Upper lobe of left lung (tissue), 6 donors: ENCODE data around the gene TMEM131L. TPM values are rescaled to one million over a fixed set of nuclear protein-coding genes. Genes with fewer than 3 reads are reported as not detected.

Experiments used
- ATAC-seq, 2 donors: fragments of 200-7000 bp; cut with Tn5 transposase; one replicate each; pipeline ENCODE4 v1.9.1; 2022; ENCODE audit warnings: mild to moderate bottlenecking in 2 of 2, moderate library complexity in 2 of 2; ENCODE audit not compliant: low FRiP score in 2 of 2
- DNase-seq, 2 donors: peaks; one replicate each; pipeline ENCODE4 v3.0.0-alpha.2; 2019 to 2020
- H3K27ac ChIP-seq, 4 donors: fragments of 200-600 bp; sonication (generic); one replicate each; pipeline ENCODE4 v1.5.1; 2016 to 2019
- H3K27me3 ChIP-seq, 4 donors: fragments of 200-600 bp; sonication (generic); one replicate each; pipeline ENCODE4 v1.5.1; 2017 to 2019
- H3K36me3 ChIP-seq, 4 donors: fragments of 200-600 bp; sonication (generic); one replicate each; pipeline ENCODE4 v1.5.1; 2016 to 2019
- H3K4me1 ChIP-seq, 4 donors: fragments of 200-600 bp; sonication (generic); one replicate each; pipeline ENCODE4 v1.5.1; 2018 to 2019
- H3K4me3 ChIP-seq, 4 donors: fragments of 200-600 bp; sonication (generic); one replicate each; pipeline ENCODE4 v1.5.1; 2017 to 2019; ENCODE audit warnings: mild to moderate bottlenecking in 2 of 4, moderate library complexity in 1 of 4
- H3K9me3 ChIP-seq, 4 donors: fragments of 200-600 bp; sonication (generic); one replicate each; pipeline ENCODE4 v1.5.1; 2018 to 2019
- EP300 ChIP-seq, 4 donors: sonication (generic); formaldehyde crosslinking; IDR thresholded peaks; one replicate each; pipeline ENCODE4 v1.5.1; 2017; ENCODE audit warnings: antibody characterized with exemption in 4 of 4, control low read depth in 2 of 4
- POLR2A ChIP-seq, 4 donors: fragments of 450-650 bp; IDR thresholded peaks; one replicate each; pipeline ENCODE4 v1.5.1; 2016 to 2017; ENCODE audit warnings: antibody characterized with exemption in 4 of 4, mild to moderate bottlenecking in 2 of 4
- POLR2AphosphoS5 ChIP-seq, 2 donors: sonication (generic); formaldehyde crosslinking; IDR thresholded peaks; one replicate each; pipeline ENCODE4 v1.5.1; 2017; ENCODE audit warnings: antibody characterized with exemption in 2 of 2
- WGBS, 2 donors: methylation state at CpG; one replicate each; pipeline ENCODE4 v1.1.5; 2017 to 2018; 5-methylcytosine and 5-hydroxymethylcytosine counted together
- total RNA-seq, 6 donors: library from RNA; depleted of rRNA in 4 of 6; stranded (reverse); fragments of >200 nt in 4 of 6; gene quantifications; one replicate each; pipeline versions ENCODE4 v1.1.0 to v1.2.1, GENCODE V29; 2016 to 2021
- TF ChIP-seq, protein P1 (sequence below), 6 experiments: fragments of 450-650 bp in 4 of 6; fragments of 200-600 bp in 2 of 6; sonication (generic) in 2 of 6; IDR thresholded peaks; one replicate each; pipeline ENCODE4 v1.5.1; 2016 to 2019; ENCODE audit warnings: antibody characterized with exemption in 6 of 6
- donor health status: DM: no; HTN: no; CAD: no; lungs with moderate emphysema.
- donor health status: DM: no; HTN: yes; CAD: no; lungs with severe emphysema.

The TMEM131L gene
- total RNA-seq, 6 donors from 2014 or later: 12.3 to 28.8 (median 19.5) TPM

DNA sequence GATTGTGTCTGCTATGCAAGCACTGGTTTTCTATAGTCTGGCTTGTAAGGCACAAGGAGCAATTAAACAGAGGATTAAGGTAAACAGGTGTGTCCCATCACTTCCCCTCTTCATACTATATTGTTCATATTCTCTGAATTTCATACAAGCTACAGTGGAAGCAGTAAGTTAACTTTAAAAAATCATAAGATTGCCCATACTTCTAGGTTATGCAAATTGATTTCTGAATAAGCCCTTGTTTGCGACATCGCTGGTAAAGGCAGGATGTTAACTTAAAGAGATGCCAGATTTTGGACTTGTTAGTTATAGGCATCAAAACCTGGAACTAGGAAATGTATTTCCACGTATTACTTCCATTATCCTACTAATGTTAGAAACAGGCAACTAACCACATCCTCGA is 1.0 kb upstream of the TMEM131L start:
- Histone ChIP-seq H3K4me1 (peaks cover 22 to 35% (median 31%) of the 10 kb centered on the region in 4 donors), H3K27ac (peak overlapping the region in 2 of 4 donors; percentile 1 to 90), H3K36me3 (no peaks in the 10 kb centered on the region), H3K9me3 (no peaks in the 10 kb centered on the region), H3K27me3 (no peaks in the 10 kb centered on the region), H3K4me3 (peak overlapping the region in 3 of 4 donors; percentile 77 to 92 (median 79))
- TF ChIP-seq, protein P1, sequence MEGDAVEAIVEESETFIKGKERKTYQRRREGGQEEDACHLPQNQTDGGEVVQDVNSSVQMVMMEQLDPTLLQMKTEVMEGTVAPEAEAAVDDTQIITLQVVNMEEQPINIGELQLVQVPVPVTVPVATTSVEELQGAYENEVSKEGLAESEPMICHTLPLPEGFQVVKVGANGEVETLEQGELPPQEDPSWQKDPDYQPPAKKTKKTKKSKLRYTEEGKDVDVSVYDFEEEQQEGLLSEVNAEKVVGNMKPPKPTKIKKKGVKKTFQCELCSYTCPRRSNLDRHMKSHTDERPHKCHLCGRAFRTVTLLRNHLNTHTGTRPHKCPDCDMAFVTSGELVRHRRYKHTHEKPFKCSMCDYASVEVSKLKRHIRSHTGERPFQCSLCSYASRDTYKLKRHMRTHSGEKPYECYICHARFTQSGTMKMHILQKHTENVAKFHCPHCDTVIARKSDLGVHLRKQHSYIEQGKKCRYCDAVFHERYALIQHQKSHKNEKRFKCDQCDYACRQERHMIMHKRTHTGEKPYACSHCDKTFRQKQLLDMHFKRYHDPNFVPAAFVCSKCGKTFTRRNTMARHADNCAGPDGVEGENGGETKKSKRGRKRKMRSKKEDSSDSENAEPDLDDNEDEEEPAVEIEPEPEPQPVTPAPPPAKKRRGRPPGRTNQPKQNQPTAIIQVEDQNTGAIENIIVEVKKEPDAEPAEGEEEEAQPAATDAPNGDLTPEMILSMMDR (IDR thresholded peaks at IDR 0.05): no peak
- TF ChIP-seq EP300 (IDR thresholded peaks at IDR 0.05) (no peak), POLR2A (IDR thresholded peaks at IDR 0.05) (no peak), POLR2AphosphoS5 (IDR thresholded peaks at IDR 0.05) (no peak)
- DNase-seq (no peak), ATAC-seq (no peak)
- 37 to 38% methylated on average over 4 of the region's 4 CpGs for WGBS, 2 donors

DNA sequence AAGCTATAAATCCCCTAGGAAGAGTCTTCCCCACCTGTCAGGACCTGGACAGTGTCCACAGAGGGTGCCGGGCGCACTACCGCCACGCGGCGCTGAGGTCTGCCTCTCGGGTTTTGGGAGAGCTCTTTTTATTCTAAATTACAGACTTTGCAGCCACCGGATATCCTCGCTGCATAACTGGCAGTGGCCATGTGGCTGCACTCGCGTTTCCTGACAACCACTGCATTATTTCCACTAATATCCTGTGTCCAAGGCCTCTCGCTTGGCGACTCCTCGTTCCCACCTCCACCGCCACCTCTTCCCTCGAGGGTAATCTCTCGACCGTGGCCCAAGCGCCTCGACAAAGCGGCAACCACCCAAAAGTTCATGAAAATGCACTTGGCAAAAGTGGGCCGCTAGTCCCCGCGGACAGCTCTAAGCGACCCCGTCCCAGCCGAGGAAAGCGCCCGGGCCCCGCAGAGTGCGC is 512 bp upstream of the TMEM131L start:
- WGBS, 2 donors: 1 to 3% methylated on average over 21 to 31 of the region's 31 CpGs
- H3K9me3 ChIP-seq: no peaks in the 10 kb centered on the region
- H3K36me3 ChIP-seq: no peaks in the 10 kb centered on the region
- peak overlapping the region; percentile 1 to 90 (median 62) for H3K27ac ChIP-seq
- ATAC-seq (peak; percentile 52 to 59), DNase-seq (peak; percentile 45 to 89)
- no peaks in the 10 kb centered on the region for H3K27me3 ChIP-seq
- TF ChIP-seq, protein P1 (IDR thresholded peaks at IDR 0.05): peak in 5 of 6 experiments; percentile 6 to 26 (median 17)
- TF ChIP-seq POLR2A (IDR thresholded peaks at IDR 0.05): no peak
- TF ChIP-seq EP300 (IDR thresholded peaks at IDR 0.05): no peak
- no peak for TF ChIP-seq POLR2AphosphoS5 (IDR thresholded peaks at IDR 0.05)
- H3K4me3 ChIP-seq: peak overlapping the region; percentile 16 to 92 (median 78)
- peaks cover 22 to 35% (median 32%) of the 10 kb centered on the region in 4 donors for H3K4me1 ChIP-seq

DNA sequence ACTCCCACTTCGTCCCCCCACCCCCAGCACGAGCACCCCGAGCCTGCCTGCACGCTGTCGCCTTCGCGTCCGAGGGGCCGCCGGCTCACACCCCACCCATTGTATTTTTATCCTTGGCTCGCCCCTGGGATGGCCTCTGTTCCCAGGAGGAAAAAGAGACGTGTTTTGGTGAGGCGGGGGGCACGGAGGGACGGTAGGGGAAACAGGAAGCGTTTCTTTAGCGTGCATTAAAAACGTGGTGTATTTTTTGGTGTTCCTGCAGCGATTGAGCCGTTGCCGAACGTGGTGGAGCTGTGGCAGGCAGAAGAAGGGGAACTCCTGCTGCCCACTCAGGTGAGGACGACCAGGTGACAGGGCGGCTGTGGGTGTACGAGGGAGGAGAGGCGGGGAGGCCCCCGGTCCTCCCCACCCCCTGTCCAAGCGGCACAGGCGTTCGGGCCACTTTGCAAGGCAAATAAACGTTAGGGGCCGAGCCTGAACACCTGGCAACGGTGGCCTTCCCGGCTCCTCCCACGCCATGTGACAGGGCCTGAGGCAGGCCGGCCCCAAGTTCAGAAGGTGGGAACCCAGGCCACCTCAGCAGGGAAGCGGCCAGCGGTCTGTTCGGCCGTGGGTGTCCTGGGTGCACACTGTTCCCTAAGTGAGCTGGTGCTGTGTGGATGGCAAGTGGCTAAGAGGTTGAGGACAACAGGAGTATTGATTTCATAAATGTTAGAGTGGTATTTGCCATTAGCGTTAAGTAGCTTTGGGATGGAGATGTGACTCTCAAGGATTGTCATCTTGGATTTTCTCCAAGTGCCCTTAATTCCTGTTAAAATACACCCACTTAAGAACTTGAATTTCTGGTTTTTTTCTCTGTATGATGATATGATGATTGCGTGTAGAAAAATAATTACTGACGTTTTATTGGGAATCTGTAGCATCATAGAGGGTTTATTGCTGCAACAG is 1.1 kb downstream of the TMEM131L start:
- no peaks in the 10 kb centered on the region for H3K36me3 ChIP-seq
- H3K9me3 ChIP-seq: no peaks in the 10 kb centered on the region
- TF ChIP-seq, protein P1 (IDR thresholded peaks at IDR 0.05): no peak
- TF ChIP-seq EP300 (IDR thresholded peaks at IDR 0.05) (peak in 1 of 4 donors; percentile 14), POLR2AphosphoS5 (IDR thresholded peaks at IDR 0.05) (peak in 1 of 2 donors; percentile 56), POLR2A (IDR thresholded peaks at IDR 0.05) (peak in 1 of 4 donors; percentile 49)
- peak overlapping the region; percentile 82 to 90 (median 84) for H3K27ac ChIP-seq
- H3K4me3 ChIP-seq: peak overlapping the region; percentile 76 to 92 (median 78)
- H3K27me3 ChIP-seq: no peaks in the 10 kb centered on the region
- peaks cover 27 to 43% (median 36%) of the 10 kb centered on the region in 4 donors for H3K4me1 ChIP-seq
- peak; percentile 32 to 90 for ATAC-seq
- peak; percentile 88 to 93 for DNase-seq
- WGBS, 2 donors: 1 to 2% methylated on average over 28 to 41 of the region's 43 CpGs

DNA sequence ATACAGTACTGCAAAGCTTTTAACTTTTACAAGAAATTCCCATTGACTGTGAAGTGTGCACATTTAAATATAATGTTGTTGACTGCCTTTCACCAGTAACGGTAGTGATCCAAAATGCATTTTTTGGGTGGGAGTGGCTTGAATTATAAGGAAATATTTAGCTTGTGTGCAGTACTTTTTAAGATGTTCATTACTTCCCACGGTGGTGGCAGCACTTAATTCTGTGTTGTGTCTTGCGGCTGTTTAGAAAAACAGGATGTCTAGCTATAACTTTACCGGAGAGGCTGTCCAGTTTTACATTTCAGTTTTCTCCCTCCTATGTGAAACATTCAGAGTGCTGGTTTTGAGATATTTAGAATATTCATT is 1.7 kb downstream of the TMEM131L start:
- peak overlapping the region; percentile 43 to 90 (median 70) for H3K27ac ChIP-seq
- H3K4me3 ChIP-seq: peak overlapping the region in 3 of 4 donors; percentile 77 to 92 (median 79)
- H3K36me3 ChIP-seq: no peaks in the 10 kb centered on the region
- WGBS, 2 donors: 6 to 12% methylated on average over 4 of the region's 4 CpGs
- TF ChIP-seq, protein P1 (IDR thresholded peaks at IDR 0.05): no peak
- TF ChIP-seq EP300 (IDR thresholded peaks at IDR 0.05) (no peak), POLR2A (IDR thresholded peaks at IDR 0.05) (no peak), POLR2AphosphoS5 (IDR thresholded peaks at IDR 0.05) (no peak)
- H3K9me3 ChIP-seq: no peaks in the 10 kb centered on the region
- ATAC-seq (no peak), DNase-seq (no peak)
- peaks cover 27 to 48% (median 37%) of the 10 kb centered on the region in 4 donors for H3K4me1 ChIP-seq
- no peaks in the 10 kb centered on the region for H3K27me3 ChIP-seq
